GM19397 (cell line): Measurements from ENCODE around the gene FANCB.

Experiments
- ATAC-seq: cut with Tn5 transposase; IDR thresholded peaks from one replicate; pipeline ENCODE4 v1.9.1; 2021; ENCODE audit warnings: mild to moderate bottlenecking, moderate library complexity; ENCODE audit not compliant: unreplicated experiment

Gene FANCB

DNA sequence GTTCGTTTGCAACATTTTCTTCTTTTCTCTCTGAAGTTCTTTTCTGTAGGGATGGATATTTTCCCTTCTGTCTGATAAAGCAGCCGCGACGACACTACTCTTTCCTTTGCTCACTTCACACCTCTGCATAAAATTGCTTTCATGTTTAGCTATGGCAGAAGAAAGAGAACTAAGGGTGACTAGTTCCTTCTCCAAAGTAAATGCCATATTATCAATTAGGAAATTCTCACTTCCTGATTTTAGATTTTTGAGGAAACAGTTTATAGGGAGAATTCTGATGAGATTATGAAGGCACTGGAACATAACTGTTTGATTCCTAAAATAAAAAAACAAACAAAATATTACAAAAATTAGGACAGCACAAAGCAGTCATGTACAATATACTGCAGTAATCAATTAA, 29.2 kb downstream of the FANCB start:
- ATAC-seq: no peak

DNA sequence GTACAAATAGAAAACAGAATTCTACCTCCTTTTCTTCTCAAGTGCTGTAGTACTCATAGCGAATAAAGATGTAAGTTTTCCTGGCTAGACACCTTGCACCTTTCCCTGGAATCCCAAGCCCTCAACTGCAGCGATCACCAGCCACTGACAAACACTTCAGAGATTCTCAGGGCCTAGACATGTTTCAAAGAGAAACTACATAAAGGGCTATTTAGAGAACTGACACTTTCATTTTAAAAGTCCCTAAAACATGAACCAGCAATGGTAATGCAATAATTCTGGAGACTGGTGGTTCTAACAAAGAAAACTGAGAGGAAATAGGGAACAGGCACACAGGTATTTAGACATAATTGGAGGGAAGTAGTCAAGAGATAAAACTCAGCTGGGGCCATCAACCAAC, 35.7 kb downstream of the FANCB start:
- no peak for ATAC-seq

DNA sequence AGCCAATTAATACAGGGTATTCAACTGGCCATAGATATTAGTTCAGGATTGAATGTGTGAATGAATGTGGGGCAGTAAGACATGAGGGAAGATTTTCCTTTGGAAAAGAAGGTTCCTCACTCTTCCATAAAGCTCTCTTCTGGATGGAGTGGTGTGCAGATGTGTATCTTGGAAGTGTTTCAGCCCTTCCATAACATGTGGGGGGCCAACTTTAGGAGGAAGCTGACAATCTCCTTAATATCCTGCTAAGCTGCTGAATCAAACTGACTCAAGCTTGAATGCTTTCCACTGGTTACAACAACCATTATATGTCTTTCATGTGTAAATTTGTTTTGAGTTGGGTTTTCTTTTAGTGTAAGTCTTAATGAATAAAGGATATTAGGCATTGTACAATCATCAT, 40.3 kb downstream of the FANCB start:
- ATAC-seq: no peak

DNA sequence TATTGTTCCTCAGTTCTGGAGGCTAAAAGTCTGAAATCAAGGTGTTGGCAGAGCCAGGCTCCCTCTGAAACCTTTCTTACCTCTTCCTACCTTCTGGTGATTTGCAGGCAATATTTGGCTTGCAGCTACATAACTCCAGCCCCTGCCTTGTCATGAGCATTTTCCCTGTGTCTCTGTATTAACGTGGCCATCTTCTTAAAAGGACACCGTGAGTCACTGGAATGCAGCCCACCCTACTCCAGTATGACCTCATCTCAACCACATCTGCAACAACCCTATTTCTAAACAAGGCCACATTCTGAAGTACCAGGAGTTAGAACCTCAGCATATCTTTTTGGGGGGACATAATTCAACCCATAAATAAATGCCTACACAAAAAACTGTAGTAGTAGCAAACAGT, 40.7 kb downstream of the FANCB start:
- no peak for ATAC-seq

DNA sequence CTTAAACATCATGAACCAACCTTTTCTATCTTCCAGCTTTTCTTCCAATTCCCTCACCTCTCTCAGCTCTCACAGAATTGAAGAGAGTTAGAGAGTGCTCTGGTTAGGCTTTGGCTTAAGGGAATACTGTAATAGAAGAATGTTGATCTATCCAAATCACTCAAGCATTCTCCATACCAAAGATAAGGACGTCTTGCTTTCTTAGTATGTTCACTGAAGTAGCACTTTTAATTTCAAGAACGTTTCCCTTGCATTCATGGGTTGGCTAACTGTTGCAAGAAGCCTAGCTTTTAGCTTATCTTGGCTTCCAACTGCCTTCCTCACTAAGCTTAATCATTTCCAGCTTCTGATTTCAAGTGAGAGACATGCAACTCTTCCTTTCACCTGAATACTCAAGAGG, 43.2 kb downstream of the FANCB start:
- no peak for ATAC-seq

DNA sequence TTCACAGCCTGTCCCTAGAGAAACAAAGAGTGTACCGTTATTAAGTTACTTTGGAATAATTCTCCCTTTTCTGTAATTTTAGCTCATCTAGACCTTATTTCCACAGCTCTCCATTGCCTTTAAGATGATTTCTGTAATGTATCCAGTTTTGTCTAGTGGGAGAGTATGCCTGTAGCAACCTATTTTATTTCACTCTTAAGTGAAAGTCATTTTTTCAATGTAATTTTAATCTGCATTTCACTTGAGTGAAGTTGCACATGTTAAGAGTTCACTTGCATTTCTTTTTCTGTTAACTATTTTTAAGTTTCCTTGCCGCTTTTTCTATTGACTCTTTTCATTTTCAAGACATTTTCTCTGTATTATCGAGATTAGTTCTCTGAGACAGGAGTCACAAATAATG, 46.5 kb downstream of the FANCB start:
- ATAC-seq: no peak

DNA sequence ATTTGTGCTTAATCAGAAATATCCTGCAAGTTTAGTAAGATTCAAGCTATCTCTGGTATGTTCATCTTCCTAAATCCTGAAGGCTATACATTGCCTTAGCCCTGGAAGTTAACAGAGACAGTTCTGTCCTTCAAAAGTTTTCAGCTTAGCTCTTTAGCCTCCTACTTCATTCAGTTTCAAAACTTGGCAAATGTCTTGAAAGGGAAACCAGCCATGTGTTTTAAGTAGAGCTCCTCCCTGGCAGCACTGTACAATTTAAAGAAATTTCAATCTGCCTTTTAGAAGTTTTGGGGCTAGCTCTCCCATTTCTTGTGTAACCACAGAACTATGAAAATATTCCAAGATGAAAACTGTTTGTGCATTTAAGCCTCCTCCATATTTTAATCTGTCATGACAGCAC, 47.0 kb downstream of the FANCB start:
- no peak for ATAC-seq

DNA sequence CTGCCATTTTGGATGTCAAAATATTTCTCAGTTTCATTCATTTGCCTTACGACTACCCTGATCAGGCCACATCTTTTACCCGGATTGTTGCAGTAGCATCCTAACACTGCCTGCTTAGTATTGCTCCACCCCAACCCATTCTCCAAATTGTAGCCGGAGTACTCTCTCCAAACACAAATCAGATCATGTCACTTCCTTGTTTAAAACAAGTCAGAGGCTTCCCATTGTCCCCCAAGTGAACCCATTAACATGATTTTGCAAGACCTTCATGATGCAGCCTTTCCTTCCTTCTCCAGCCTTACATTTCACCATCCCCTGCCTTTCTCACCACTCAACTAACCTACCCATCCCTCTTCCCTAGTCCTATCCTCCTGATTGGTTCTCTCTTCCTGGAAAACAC, 53.1 kb downstream of the FANCB start:
- no peak for ATAC-seq

DNA sequence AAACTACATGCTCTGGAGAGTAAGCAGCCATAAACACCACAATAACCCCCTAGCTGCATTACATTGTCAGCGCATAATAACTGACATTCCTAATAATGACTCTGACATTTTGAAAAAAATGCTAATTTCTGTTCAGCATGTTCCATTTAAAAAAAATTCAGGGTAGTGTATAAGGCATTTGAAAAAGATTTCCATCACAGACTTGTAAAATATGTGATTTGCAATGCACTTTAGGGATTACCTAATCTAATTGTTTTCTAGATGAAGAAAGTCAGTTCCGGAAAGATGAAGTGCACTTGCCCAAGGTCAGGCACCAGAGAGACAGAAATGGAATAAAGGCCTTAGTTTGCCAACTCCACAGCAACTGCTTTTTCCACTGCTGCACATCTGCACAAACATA, 55.3 kb downstream of the FANCB start:
- no peak for ATAC-seq

DNA sequence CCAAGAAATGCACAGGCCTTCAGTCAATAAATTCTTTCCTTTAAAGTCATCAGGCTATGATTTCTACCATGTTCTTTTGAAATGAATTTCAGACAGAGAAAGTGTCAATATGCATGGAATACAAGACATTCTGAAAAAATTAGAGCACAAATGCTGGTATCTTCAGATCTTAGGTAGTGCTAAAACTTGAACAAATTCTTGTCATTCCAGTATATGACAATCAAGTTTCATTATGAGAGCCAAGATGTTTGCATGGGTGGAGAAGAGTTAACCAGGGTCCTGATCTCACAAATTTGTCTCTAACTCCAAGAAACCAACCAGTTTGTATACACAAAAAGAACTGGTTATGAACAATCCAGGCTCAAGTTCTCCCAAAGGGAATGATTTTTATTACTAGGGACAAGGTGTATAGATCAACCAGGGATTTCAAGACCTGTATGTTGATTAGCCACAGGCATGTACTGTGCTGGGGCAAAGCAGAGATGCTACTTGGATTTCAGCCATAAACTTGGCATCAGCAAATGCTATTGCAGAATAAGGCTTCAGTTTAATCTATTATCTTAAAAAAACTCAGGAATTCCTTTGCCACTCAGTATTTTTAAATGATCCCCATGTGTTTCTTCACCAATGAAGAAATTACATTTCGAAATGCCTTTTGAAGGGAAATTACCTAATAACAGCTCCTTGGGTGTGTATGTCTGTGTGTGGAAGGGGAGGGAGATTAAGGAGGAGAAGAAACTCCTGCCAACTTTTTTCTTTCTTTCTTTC, 69.7 kb downstream of the FANCB start:
- ATAC-seq: no peak

DNA sequence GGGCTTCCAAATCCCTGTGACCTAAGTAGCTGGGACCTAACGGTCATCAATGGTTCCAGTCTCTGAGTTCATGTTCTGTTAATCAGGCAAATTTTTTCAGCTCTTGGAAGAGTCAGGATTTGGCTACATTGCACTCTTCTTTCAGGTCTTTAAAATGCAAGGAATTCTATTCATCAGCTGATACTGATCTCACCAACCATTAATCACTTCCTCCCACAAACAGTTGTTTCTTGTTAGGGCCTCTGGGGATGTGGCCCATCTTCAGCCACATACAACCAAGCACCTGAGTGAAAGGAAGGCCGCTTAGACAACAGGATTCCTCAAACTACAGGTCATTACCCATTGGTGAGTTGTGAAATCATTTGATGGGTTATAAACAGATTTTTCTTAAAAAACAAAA, 71.7 kb downstream of the FANCB start:
- ATAC-seq: no peak

DNA sequence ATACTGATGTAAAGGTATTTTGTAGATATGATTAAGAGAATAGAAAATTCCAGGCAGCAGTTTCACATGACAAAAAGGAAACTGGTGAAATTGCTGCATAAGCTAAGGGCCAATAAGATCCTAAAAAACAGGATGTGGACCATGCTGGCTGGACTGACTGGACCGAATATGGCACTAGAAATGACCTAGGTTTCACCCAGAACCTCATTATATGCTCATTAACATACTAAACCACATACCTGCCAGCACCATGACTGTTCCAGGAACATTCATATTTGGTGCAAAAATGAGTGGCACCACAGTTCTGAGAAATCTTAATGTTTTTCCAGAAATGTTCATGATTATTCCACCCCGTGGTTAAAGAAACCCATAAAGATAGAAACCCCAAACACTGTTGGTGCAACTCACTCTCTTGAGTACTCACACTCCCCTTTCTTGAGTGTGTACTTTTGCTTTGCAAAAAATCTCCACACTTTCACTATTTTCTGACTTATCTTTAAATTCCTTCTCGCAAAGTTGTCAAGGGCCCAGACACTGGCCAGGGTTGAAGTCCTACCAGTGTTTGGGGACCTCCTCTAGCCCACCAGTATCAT, 74.0 kb downstream of the FANCB start:
- no peak for ATAC-seq
